ENCODE measurements around the gene EFHC1.

GRCh38 chr6:52531834-52532233 is 111.7 kb downstream of the EFHC1 start:
- TF ChIP-seq REST (IDR thresholded peaks at IDR 0.05; ENCODE audit: borderline replicate concordance) (no peak), POLR2AphosphoS5 (IDR thresholded peaks at IDR 0.05) (no peak), CTCF (IDR thresholded peaks at IDR 0.05; ENCODE audit: poor library complexity, severe bottlenecking) (no peak), RAD21 (conservative IDR thresholded peaks at IDR 0.05) (no peak), EP300 (conservative IDR thresholded peaks at IDR 0.05; ENCODE audit: poor library complexity, severe bottlenecking) (no peak)

Measured in neural cell (in vitro differentiated cells).